Measurements from ENCODE around the gene FXYD1.

Gene FXYD1

GRCh38 chr19:35117116-35117515 lies 21.5 kb upstream of the FXYD1 start:
- Histone ChIP-seq H3K9ac (ENCODE audit: low read depth, low read length) (no peak overlapping the region), H3K27ac (ENCODE audit: low read length) (no peak overlapping the region), H3K4me2 (ENCODE audit: insufficient read depth, low read length) (no peak overlapping the region), H3K4me1 (ENCODE audit: insufficient read depth, low read length) (no peaks in the 10 kb centered on the region), H3K9me3 (ENCODE audit: insufficient read depth, low read length, severe bottlenecking) (no peaks in the 10 kb centered on the region), H3K4me3 (ENCODE audit: low read depth in 1 of 2, low read length in 2 of 2) (no peak overlapping the region), H2AFZ (ENCODE audit: low read depth, low read length) (no peak overlapping the region), H3K36me3 (ENCODE audit: insufficient read depth, low read length) (no peaks in the 10 kb centered on the region), H3K27me3 (ENCODE audit: insufficient read depth, low read length, poor library complexity) (no peaks in the 10 kb centered on the region), H3K79me2 (ENCODE audit: insufficient read depth, low read length) (no peaks in the 10 kb centered on the region), H4K20me1 (ENCODE audit: insufficient read depth, low read length) (0 out of 2 replicates have a peak, but pooled peaks cover 4% of the 10 kb centered on the region)
- ATAC-seq (ENCODE audit: insufficient read depth, low read depth) (no peak), DNase-seq (no peak)
- TF ChIP-seq CTCF (IDR thresholded peaks at IDR 0.05; ENCODE audit: borderline replicate concordance, extremely low read depth, low read length, poor library complexity, severe bottlenecking), result no peak
- TF ChIP-seq EZH2 (IDR thresholded peaks at IDR 0.05; ENCODE audit: borderline replicate concordance, low read depth, low read length, severe bottlenecking), result no peak

DNA sequence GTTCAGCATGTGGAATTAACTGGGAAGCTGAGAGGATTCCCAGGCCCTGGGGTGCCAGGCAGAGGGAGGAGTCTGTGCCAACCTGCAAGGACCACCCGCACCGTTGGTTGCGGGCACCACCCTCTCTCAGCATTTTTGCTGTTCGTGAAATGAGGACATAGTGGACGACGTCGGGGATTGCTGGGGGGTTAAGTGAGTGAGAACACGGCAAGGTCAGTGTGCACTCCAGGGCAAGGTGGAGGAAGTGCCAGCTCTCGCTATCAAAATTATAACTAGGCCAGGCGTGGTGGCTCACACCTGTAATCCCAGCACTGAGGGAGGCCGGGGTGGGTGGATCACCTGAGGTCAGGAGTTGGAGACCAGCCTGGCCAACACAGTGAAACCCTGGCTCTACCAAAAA lies 20.8 kb upstream of the FXYD1 start:
- H3K9ac ChIP-seq (ENCODE audit: low read depth, low read length), result no peak overlapping the region
- no peaks in the 10 kb centered on the region for H3K4me1 ChIP-seq (ENCODE audit: insufficient read depth, low read length)
- 0 out of 2 replicates have a peak, but pooled peaks cover 4% of the 10 kb centered on the region for H4K20me1 ChIP-seq (ENCODE audit: insufficient read depth, low read length)
- H3K9me3 ChIP-seq (ENCODE audit: insufficient read depth, low read length, severe bottlenecking), result no peaks in the 10 kb centered on the region
- H3K36me3 ChIP-seq (ENCODE audit: insufficient read depth, low read length), result no peaks in the 10 kb centered on the region
- DNase-seq (no peak), ATAC-seq (ENCODE audit: insufficient read depth, low read depth) (no peak)
- H3K27me3 ChIP-seq (ENCODE audit: insufficient read depth, low read length, poor library complexity), result no peaks in the 10 kb centered on the region
- H3K27ac ChIP-seq (ENCODE audit: low read length), result no peak overlapping the region
- H2AFZ ChIP-seq (ENCODE audit: low read depth, low read length), result no peak overlapping the region
- TF ChIP-seq CTCF (IDR thresholded peaks at IDR 0.05; ENCODE audit: borderline replicate concordance, extremely low read depth, low read length, poor library complexity, severe bottlenecking) (no peak), EZH2 (IDR thresholded peaks at IDR 0.05; ENCODE audit: borderline replicate concordance, low read depth, low read length, severe bottlenecking) (no peak)
- H3K79me2 ChIP-seq (ENCODE audit: insufficient read depth, low read length), result no peaks in the 10 kb centered on the region
- H3K4me3 ChIP-seq (ENCODE audit: low read depth in 1 of 2, low read length in 2 of 2), result no peak overlapping the region
- H3K4me2 ChIP-seq (ENCODE audit: insufficient read depth, low read length), result no peak overlapping the region

DNA sequence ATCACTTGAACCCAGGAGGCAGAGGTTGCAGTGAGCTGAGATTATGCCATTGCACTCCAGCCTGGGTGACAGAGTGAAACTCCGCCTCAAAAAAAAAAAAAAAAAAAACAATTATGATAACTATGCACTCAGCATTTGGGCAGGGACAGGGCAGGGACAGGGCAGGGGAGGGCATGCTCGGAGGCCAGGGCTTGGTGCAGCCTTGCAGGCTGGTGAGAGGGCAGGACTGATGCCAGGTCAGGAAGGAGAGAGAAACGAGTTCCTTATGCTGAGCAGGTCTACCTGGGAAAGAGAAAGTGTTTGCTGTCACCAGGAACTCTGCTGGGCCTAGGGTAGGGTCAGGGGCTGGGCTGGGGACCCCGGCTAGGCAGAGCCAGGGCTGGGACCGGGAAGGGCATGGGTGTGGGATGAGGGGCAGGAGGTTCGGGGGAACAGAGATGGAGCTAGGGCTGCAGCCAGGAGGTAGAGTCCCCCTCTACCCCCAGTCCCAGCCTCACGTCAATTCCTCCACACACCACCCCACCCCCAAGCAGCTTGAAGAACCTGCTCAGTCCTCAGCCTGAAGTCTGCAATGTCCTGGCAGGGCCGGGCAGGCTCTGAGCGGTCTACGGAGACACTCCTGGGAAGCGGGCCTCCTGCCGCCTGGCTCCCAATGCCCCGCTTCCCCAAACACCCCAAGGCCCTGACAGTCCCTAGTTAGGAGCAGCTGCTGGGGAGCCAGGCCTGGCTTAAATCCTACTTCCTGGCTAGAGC lies 20.2 kb upstream of the FXYD1 start:
- no peaks in the 10 kb centered on the region for H3K9me3 ChIP-seq (ENCODE audit: insufficient read depth, low read length, severe bottlenecking)
- H2AFZ ChIP-seq (ENCODE audit: low read depth, low read length), result no peak overlapping the region
- 0 out of 2 replicates have a peak, but pooled peaks cover 4% of the 10 kb centered on the region for H4K20me1 ChIP-seq (ENCODE audit: insufficient read depth, low read length)
- H3K4me1 ChIP-seq (ENCODE audit: insufficient read depth, low read length), result no peaks in the 10 kb centered on the region
- no peak overlapping the region for H3K4me3 ChIP-seq (ENCODE audit: low read depth in 1 of 2, low read length in 2 of 2)
- DNase-seq (no peak), ATAC-seq (ENCODE audit: insufficient read depth, low read depth) (no peak)
- H3K79me2 ChIP-seq (ENCODE audit: insufficient read depth, low read length), result no peaks in the 10 kb centered on the region
- no peak overlapping the region for H3K27ac ChIP-seq (ENCODE audit: low read length)
- H3K27me3 ChIP-seq (ENCODE audit: insufficient read depth, low read length, poor library complexity), result no peaks in the 10 kb centered on the region
- H3K4me2 ChIP-seq (ENCODE audit: insufficient read depth, low read length), result no peak overlapping the region
- H3K36me3 ChIP-seq (ENCODE audit: insufficient read depth, low read length), result no peaks in the 10 kb centered on the region
- TF ChIP-seq CTCF (IDR thresholded peaks at IDR 0.05; ENCODE audit: borderline replicate concordance, extremely low read depth, low read length, poor library complexity, severe bottlenecking), result no peak
- TF ChIP-seq EZH2 (IDR thresholded peaks at IDR 0.05; ENCODE audit: borderline replicate concordance, low read depth, low read length, severe bottlenecking), result no peak
- H3K9ac ChIP-seq (ENCODE audit: low read depth, low read length), result no peak overlapping the region

Measured in DND-41 (cell line).